ENCODE data around the gene ZNF836.

The ZNF836 gene

GRCh38 chr19:52190487-52191293, 19.3 kb upstream of the ZNF836 start:
- no peak for TF ChIP-seq CTCF (conservative IDR thresholded peaks at IDR 0.05; ENCODE audit: low read depth, low read length)
- H3K79me2 ChIP-seq (ENCODE audit: insufficient read depth, low read depth): peaks cover 55% of the 10 kb centered on the region

DNA sequence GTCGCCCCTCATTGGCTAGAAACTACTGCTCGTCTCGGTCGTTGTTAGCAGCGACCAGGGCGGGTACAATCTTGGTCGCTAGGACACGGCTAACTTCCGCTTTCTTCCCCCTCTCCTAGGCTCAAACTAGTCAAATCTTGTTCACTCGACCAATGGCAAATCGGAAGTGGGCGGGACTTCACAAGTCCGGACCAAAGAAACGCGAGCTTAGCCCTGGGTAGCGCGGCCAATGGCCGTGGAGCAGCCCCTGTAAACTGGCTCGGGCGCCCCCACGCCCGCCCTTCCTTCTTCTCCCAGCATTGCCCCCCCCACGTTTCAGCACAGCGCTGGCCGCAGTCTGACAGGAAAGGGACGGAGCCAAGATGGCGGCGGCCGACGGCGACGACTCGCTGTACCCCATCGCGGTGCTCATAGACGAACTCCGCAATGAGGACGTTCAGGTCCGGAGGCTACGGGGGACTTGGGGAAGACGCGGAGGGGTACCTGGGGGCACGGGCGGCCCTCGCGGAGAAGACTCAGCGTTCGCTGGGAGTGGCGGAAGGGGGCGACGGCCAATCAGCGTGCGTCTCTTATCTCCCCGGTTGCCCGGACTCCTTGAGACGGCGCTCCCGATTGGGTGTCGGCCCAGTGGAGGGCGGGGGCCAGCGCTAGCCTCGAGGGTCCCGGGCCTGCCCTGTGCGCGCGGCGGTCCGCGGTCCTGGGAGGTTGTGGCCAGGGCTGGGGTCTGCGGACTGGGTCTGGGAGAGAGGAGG, 18.5 kb upstream of the ZNF836 start, which contains the start of gene PPP2R1A:
Gene PPP2R1A, plus strand, starts transcription at position 318 of the 752 bp plus-strand sequence. Its CDS starts 45 bp downstream, at position 363.
- Histone ChIP-seq H3K79me2 (ENCODE audit: insufficient read depth, low read depth) (peaks cover 47% of the 10 kb centered on the region), H3K4me1 (ENCODE audit: low read depth, poor library complexity, severe bottlenecking) (peaks cover 12% of the 10 kb centered on the region)
- TF ChIP-seq CTCF (conservative IDR thresholded peaks at IDR 0.05; ENCODE audit: low read depth, low read length): no peak

More at GRCh38 chr19:52190487-52191293, 19.3 kb upstream of the ZNF836 start:
- no peak overlapping the region for H3K4me3 ChIP-seq (IDR thresholded peaks at IDR 0.05; ENCODE audit: insufficient read depth, low read depth, low read length)
- H3K27ac ChIP-seq: peak overlapping the region; percentile 98
- peaks cover 8% of the 10 kb centered on the region; the same call in 1 of the 2 replicates for H3K36me3 ChIP-seq (ENCODE audit: insufficient read depth)
- peak overlapping the region; percentile 75 for H2AFZ ChIP-seq (ENCODE audit: low read depth)
- H3K4me1 ChIP-seq (ENCODE audit: low read depth, poor library complexity, severe bottlenecking): peaks cover 12% of the 10 kb centered on the region
- peak overlapping the region; percentile 99 for H3K9ac ChIP-seq
- H4K20me1 ChIP-seq (ENCODE audit: insufficient read depth): no peaks in the 10 kb centered on the region
- peak overlapping the region; percentile 87 for H3K4me2 ChIP-seq
- H3K27me3 ChIP-seq (ENCODE audit: insufficient read depth, low read depth): no peaks in the 10 kb centered on the region

GRCh38 chr19:52188822-52189734, 17.7 kb upstream of the ZNF836 start:
- no peak for TF ChIP-seq CTCF (conservative IDR thresholded peaks at IDR 0.05; ENCODE audit: low read depth, low read length)
- peak overlapping the region; percentile 14; the same call in 1 of the 2 replicates for H3K9ac ChIP-seq
- no peaks in the 10 kb centered on the region for H4K20me1 ChIP-seq (ENCODE audit: insufficient read depth)
- H3K27me3 ChIP-seq (ENCODE audit: insufficient read depth, low read depth): no peaks in the 10 kb centered on the region
- peaks cover 12% of the 10 kb centered on the region for H3K4me1 ChIP-seq (ENCODE audit: low read depth, poor library complexity, severe bottlenecking)
- peak overlapping the region; percentile 34; the same call in 1 of the 2 replicates for H3K4me2 ChIP-seq
- H3K36me3 ChIP-seq (ENCODE audit: insufficient read depth): peaks cover 8% of the 10 kb centered on the region; the same call in 1 of the 2 replicates
- peak overlapping the region; percentile 27; the same call in 1 of the 2 replicates for H3K27ac ChIP-seq
- peak overlapping the region; percentile 78 for H2AFZ ChIP-seq (ENCODE audit: low read depth)
- H3K79me2 ChIP-seq (ENCODE audit: insufficient read depth, low read depth): peaks cover 39% of the 10 kb centered on the region
- no peak overlapping the region for H3K4me3 ChIP-seq (IDR thresholded peaks at IDR 0.05; ENCODE audit: insufficient read depth, low read depth, low read length)

More for the DNA sequence above, 18.5 kb upstream of the ZNF836 start, which contains the start of gene PPP2R1A:
- Histone ChIP-seq H2AFZ (ENCODE audit: low read depth) (peak within 1 kb of the TSS; percentile 78), H4K20me1 (ENCODE audit: insufficient read depth) (no peaks in the 10 kb centered on the region), H3K4me2 (peak within 1 kb of the TSS; percentile 87), H3K36me3 (ENCODE audit: insufficient read depth) (peaks cover 8% of the 10 kb centered on the region; the same call in 1 of the 2 replicates), H3K9ac (peak within 1 kb of the TSS; percentile 99), H3K4me3 (IDR thresholded peaks at IDR 0.05; ENCODE audit: insufficient read depth, low read depth, low read length) (no peak within 1 kb of the TSS), H3K27ac (peak within 1 kb of the TSS; percentile 98), H3K27me3 (ENCODE audit: insufficient read depth, low read depth) (no peaks in the 10 kb centered on the region)

GRCh38 chr19:52187407-52187806, 16.0 kb upstream of the ZNF836 start:
- Histone ChIP-seq H2AFZ (ENCODE audit: low read depth) (no peak overlapping the region), H3K27ac (no peak overlapping the region), H3K4me3 (IDR thresholded peaks at IDR 0.05; ENCODE audit: insufficient read depth, low read depth, low read length) (no peak overlapping the region), H4K20me1 (ENCODE audit: insufficient read depth) (no peaks in the 10 kb centered on the region), H3K4me1 (ENCODE audit: low read depth, poor library complexity, severe bottlenecking) (peaks cover 12% of the 10 kb centered on the region), H3K79me2 (ENCODE audit: insufficient read depth, low read depth) (peaks cover 22% of the 10 kb centered on the region), H3K36me3 (ENCODE audit: insufficient read depth) (no peaks in the 10 kb centered on the region), H3K9ac (no peak overlapping the region), H3K27me3 (ENCODE audit: insufficient read depth, low read depth) (no peaks in the 10 kb centered on the region), H3K4me2 (no peak overlapping the region)
- no peak for TF ChIP-seq CTCF (conservative IDR thresholded peaks at IDR 0.05; ENCODE audit: low read depth, low read length)
